Karpas-422 (cell line): Measurements from ENCODE around the gene PTPN7. TPM values are rescaled to one million over a fixed set of nuclear protein-coding genes. Genes with fewer than 3 reads are reported as not detected.

ENCODE experiments used
- DNase-seq: peaks from one replicate; pipeline ENCODE4 v3.0.0-alpha.2; 2015
- H2AFZ ChIP-seq: fragments of 200-600 bp; sonication (generic); 2 replicates; pipeline ENCODE4 v1.6.1; 2014; ENCODE audit warnings: antibody characterized with exemption, low read length, mixed read lengths
- H3K27ac ChIP-seq: fragments of 200-600 bp; sonication (generic); 2 replicates; pipeline ENCODE4 v1.5.1; 2014; ENCODE audit warnings: mild to moderate bottlenecking, low read length, moderate library complexity
- H3K27me3 ChIP-seq: fragments of 200-600 bp; sonication (generic); 2 replicates; pipeline ENCODE4 v1.6.1; 2014; ENCODE audit warnings: low read length, mixed read lengths
- H3K36me3 ChIP-seq: fragments of 200-600 bp; sonication (generic); 2 replicates; pipeline ENCODE4 v1.6.1; 2014; ENCODE audit warnings: low read length, mixed read lengths; ENCODE audit not compliant: insufficient read depth
- H3K4me1 ChIP-seq: fragments of 200-600 bp; sonication (generic); 2 replicates; pipeline ENCODE4 v1.6.1; 2014; ENCODE audit warnings: mild to moderate bottlenecking, low read length, mixed read lengths
- H3K4me2 ChIP-seq: fragments of 200-600 bp; sonication (generic); 2 replicates; pipeline ENCODE4 v1.6.1; 2014; ENCODE audit warnings: low read length, low read depth, mild to moderate bottlenecking; ENCODE audit not compliant: poor library complexity, severe bottlenecking
- H3K4me3 ChIP-seq: fragments of 200-600 bp; sonication (generic); 2 replicates; pipeline ENCODE4 v1.5.1; 2014; ENCODE audit warnings: mild to moderate bottlenecking, antibody characterized with exemption, low read length, mixed read lengths
- H3K79me2 ChIP-seq: fragments of 200-600 bp; sonication (generic); 2 replicates; pipeline ENCODE4 v1.6.1; 2014; ENCODE audit warnings: mild to moderate bottlenecking, low read length, mixed read lengths
- H3K9ac ChIP-seq: fragments of 200-600 bp; sonication (generic); 2 replicates; pipeline ENCODE4 v1.6.0; 2014; ENCODE audit warnings: low read length
- H3K9me2 ChIP-seq: fragments of 200-600 bp; sonication (generic), shearing (Covaris generic); replicated peaks from 2 replicates; pipeline ENCODE4 v1.6.0; 2014; ENCODE audit warnings: mild to moderate bottlenecking, low read length, moderate library complexity; ENCODE audit not compliant: insufficient read depth
- H3K9me3 ChIP-seq: fragments of 300-700, 200-600 bp; sonication (generic); 2 replicates; pipeline ENCODE4 v1.6.1; 2014; ENCODE audit warnings: low read length, mixed read lengths
- H4K20me1 ChIP-seq: fragments of 200-600 bp; sonication (generic); 2 replicates; pipeline ENCODE4 v1.6.1; 2014; ENCODE audit warnings: mild to moderate bottlenecking, antibody characterized with exemption, low read length, low read depth; ENCODE audit not compliant: insufficient read depth
- total RNA-seq: library from RNA; depleted of rRNA; stranded (reverse); fragments of >200 nt; shearing (Covaris generic); gene quantifications from 2 replicates; pipeline ENCODE4 v1.2.3, GENCODE V29; 2014; ENCODE audit warnings: low replicate concordance

The PTPN7 gene
- total RNA-seq, 1 experiment from 2014 or later: 33.4 TPM

DNA sequence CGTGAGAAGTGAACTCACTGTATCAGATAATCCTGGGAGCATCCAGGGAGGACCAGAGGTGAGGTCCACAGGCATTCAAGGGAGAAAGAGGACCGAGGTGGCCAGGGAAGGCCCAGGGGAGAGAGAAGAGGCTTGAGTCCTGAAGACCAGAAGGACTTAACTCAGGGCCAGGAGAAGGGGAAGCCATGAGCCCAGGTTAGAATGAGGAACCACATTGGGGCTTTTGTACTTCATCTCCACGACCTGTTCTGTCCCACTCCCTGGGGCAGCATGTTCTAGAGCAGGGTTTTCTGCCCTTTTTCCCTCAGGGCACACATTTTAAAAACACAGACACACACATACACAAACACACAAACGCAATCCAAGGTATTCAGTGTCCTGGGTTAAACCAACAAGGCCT lies 41.6 kb upstream of the PTPN7 start:
- Histone ChIP-seq H3K9me2 (no peaks in the 10 kb centered on the region), H3K79me2 (no peaks in the 10 kb centered on the region), H3K9ac (no peak overlapping the region), H3K4me3 (no peak overlapping the region), H4K20me1 (no peaks in the 10 kb centered on the region), H3K4me2 (no peak overlapping the region), H3K4me1 (no peaks in the 10 kb centered on the region), H2AFZ (no peak overlapping the region), H3K27me3 (no peaks in the 10 kb centered on the region), H3K9me3 (no peaks in the 10 kb centered on the region; the same call in 1 of the 2 replicates), H3K36me3 (no peaks in the 10 kb centered on the region), H3K27ac (no peak overlapping the region)
- no peak for DNase-seq

DNA sequence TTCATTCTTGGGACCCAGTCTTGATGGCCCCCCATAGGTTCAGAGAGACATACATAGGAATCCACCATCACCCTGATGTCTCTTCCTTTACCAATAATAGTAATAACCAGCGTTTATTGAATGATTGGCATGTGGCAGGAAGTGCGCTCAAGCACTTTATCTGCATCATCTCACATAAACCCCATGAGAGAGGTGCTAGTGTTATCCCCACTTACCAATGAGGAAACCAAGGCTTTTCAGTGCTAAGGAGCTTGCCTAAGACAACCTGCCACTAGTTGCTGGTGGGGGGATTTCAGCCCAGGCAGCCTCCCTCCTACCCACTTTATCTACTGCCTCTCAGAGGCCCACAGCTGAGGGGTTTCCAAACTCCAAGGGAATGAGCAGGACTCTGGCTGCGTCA lies 40.9 kb upstream of the PTPN7 start:
- no peak overlapping the region for H3K9ac ChIP-seq
- no peaks in the 10 kb centered on the region for H3K36me3 ChIP-seq
- H3K4me2 ChIP-seq: no peak overlapping the region
- no peaks in the 10 kb centered on the region; the same call in 1 of the 2 replicates for H3K9me3 ChIP-seq
- no peaks in the 10 kb centered on the region for H3K27me3 ChIP-seq
- H2AFZ ChIP-seq: no peak overlapping the region
- no peaks in the 10 kb centered on the region for H3K4me1 ChIP-seq
- no peaks in the 10 kb centered on the region for H3K79me2 ChIP-seq
- no peak for DNase-seq
- H4K20me1 ChIP-seq: no peaks in the 10 kb centered on the region
- H3K4me3 ChIP-seq: no peak overlapping the region
- no peaks in the 10 kb centered on the region for H3K9me2 ChIP-seq
- no peak overlapping the region for H3K27ac ChIP-seq

DNA sequence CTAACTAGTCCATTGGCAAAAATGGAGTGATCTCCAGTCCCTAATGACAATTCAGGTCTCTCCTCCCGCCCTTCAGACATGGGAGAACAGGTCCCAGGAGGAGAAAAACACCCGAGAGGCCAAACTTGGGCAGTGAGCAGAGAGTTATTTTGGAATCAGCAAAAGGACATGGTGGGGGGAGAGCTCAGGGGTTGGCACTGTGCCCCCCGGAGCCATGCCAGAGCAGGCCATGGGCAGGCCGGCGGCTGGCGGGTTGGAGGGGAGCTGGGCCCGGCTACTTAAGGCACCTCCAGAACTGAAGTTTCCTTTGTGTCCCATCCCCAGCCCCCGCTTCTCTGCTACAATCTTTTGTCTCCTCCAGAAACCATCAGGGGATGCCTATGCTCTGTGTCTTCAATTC lies 40.3 kb upstream of the PTPN7 start:
- Histone ChIP-seq H3K79me2 (no peaks in the 10 kb centered on the region), H3K27me3 (no peaks in the 10 kb centered on the region), H4K20me1 (no peaks in the 10 kb centered on the region), H3K4me3 (no peak overlapping the region), H3K4me1 (no peaks in the 10 kb centered on the region), H3K9ac (no peak overlapping the region), H3K9me3 (no peaks in the 10 kb centered on the region; the same call in 1 of the 2 replicates), H3K27ac (no peak overlapping the region), H3K36me3 (no peaks in the 10 kb centered on the region), H3K9me2 (no peaks in the 10 kb centered on the region), H2AFZ (no peak overlapping the region), H3K4me2 (no peak overlapping the region)
- no peak for DNase-seq

GRCh38 chr1:202200112-202200548 lies 39.7 kb upstream of the PTPN7 start:
- Histone ChIP-seq H4K20me1 (no peaks in the 10 kb centered on the region), H2AFZ (no peak overlapping the region), H3K79me2 (no peaks in the 10 kb centered on the region), H3K9ac (no peak overlapping the region), H3K9me3 (no peaks in the 10 kb centered on the region), H3K4me1 (no peaks in the 10 kb centered on the region), H3K4me2 (no peak overlapping the region), H3K4me3 (no peak overlapping the region), H3K36me3 (no peaks in the 10 kb centered on the region), H3K27me3 (no peaks in the 10 kb centered on the region), H3K9me2 (no peaks in the 10 kb centered on the region), H3K27ac (no peak overlapping the region)
- DNase-seq: no peak

DNA sequence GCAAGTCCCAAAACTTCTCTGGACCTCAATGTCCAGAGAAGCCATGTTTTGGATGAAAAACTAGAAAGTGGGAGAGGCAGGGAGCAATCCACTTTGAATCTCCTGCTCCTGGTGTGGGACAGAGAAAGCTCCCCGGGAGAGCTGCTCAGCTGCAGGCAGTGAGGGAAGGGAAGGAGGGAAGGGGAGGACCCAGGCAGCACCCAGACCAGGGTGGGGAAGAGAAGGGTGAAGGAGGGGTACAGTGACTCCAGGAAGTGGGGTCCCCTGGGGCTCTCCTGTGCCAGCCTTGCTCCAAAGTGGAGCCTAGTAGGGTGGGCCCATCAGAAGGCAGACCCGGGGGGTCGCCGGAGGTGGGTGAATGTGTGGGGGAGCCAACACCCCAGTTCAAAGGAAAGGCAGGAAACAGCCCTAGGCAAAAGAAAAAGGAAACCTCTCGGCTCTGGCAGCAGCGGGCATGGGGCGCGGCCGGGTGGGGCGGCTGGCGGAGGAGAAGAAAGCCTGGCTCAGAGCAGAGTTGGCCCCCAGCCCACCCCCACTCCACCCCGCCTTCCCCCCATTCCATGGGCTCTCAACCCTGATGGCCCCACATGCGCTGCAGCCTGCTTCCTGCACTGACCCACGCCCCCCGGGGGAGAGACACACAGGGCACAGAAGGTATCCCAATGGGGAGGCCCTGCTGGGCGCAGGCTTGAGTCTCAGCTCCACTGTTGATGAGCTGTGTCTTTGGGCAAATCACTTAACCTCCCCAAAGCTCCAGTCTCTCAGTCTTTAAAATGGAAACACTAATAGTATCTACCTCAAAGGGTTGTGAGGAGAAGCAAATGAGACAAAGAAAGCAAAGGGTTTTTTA lies 38.9 kb upstream of the PTPN7 start:
- Histone ChIP-seq H3K9me2 (no peaks in the 10 kb centered on the region), H3K27me3 (no peaks in the 10 kb centered on the region), H3K36me3 (no peaks in the 10 kb centered on the region), H3K79me2 (no peaks in the 10 kb centered on the region), H3K4me1 (0 out of 2 replicates have a peak, but pooled peaks cover 3% of the 10 kb centered on the region), H3K27ac (no peak overlapping the region), H2AFZ (no peak overlapping the region), H3K4me2 (no peak overlapping the region), H3K9ac (no peak overlapping the region), H4K20me1 (no peaks in the 10 kb centered on the region), H3K9me3 (no peaks in the 10 kb centered on the region), H3K4me3 (no peak overlapping the region)
- DNase-seq: no peak

GRCh38 chr1:202198366-202198724 lies 37.9 kb upstream of the PTPN7 start:
- H3K9me2 ChIP-seq: no peaks in the 10 kb centered on the region
- no peak overlapping the region for H3K9ac ChIP-seq
- no peaks in the 10 kb centered on the region for H3K36me3 ChIP-seq
- H3K79me2 ChIP-seq: no peaks in the 10 kb centered on the region
- 0 out of 2 replicates have a peak, but pooled peaks cover 3% of the 10 kb centered on the region for H3K4me1 ChIP-seq
- no peak overlapping the region for H3K27ac ChIP-seq
- no peaks in the 10 kb centered on the region for H4K20me1 ChIP-seq
- H3K27me3 ChIP-seq: no peaks in the 10 kb centered on the region
- no peak overlapping the region for H2AFZ ChIP-seq
- DNase-seq: no peak
- no peak overlapping the region for H3K4me3 ChIP-seq
- H3K9me3 ChIP-seq: no peaks in the 10 kb centered on the region
- no peak overlapping the region for H3K4me2 ChIP-seq

GRCh38 chr1:202197653-202198365 lies 37.4 kb upstream of the PTPN7 start:
- Histone ChIP-seq H3K27me3 (no peaks in the 10 kb centered on the region), H3K9me2 (no peaks in the 10 kb centered on the region), H3K79me2 (no peaks in the 10 kb centered on the region), H3K4me1 (0 out of 2 replicates have a peak, but pooled peaks cover 3% of the 10 kb centered on the region), H2AFZ (no peak overlapping the region), H3K36me3 (no peaks in the 10 kb centered on the region), H3K27ac (no peak overlapping the region), H3K4me2 (no peak overlapping the region), H3K4me3 (no peak overlapping the region), H3K9me3 (no peaks in the 10 kb centered on the region), H4K20me1 (no peaks in the 10 kb centered on the region), H3K9ac (no peak overlapping the region)
- no peak for DNase-seq

GRCh38 chr1:202194328-202194648 lies 33.9 kb upstream of the PTPN7 start:
- Histone ChIP-seq H2AFZ (no peak overlapping the region), H3K27ac (no peak overlapping the region), H3K4me1 (0 out of 2 replicates have a peak, but pooled peaks cover 3% of the 10 kb centered on the region), H4K20me1 (no peaks in the 10 kb centered on the region), H3K9me3 (no peaks in the 10 kb centered on the region), H3K9me2 (no peaks in the 10 kb centered on the region), H3K4me3 (no peak overlapping the region), H3K4me2 (no peak overlapping the region), H3K27me3 (no peaks in the 10 kb centered on the region), H3K36me3 (no peaks in the 10 kb centered on the region), H3K9ac (no peak overlapping the region), H3K79me2 (no peaks in the 10 kb centered on the region)
- DNase-seq: no peak
